Activated naive CD4-positive, alpha-beta T cell treated with anti-CD3 and anti-CD28 coated beads, Interleukin-2, amount 50 U/mL, for 24 hours (primary cell): ENCODE results near the gene TWSG1.

Experiments used
- H3K27ac Mint-ChIP-seq: one replicate; pipeline ENCODE4 v1.8.0; 2021; ENCODE audit warnings: mild to moderate bottlenecking, mixed read lengths
- H3K27me3 Mint-ChIP-seq: one replicate; pipeline ENCODE4 v1.8.0; 2021; ENCODE audit warnings: mixed read lengths
- H3K36me3 Mint-ChIP-seq: one replicate; pipeline ENCODE4 v1.8.0; 2021; ENCODE audit warnings: mixed read lengths
- H3K4me1 Mint-ChIP-seq: one replicate; pipeline ENCODE4 v1.8.0; 2021; ENCODE audit warnings: mixed read lengths
- H3K4me3 Mint-ChIP-seq: one replicate; pipeline ENCODE4 v1.8.0; 2021; ENCODE audit warnings: mild to moderate bottlenecking, mixed read lengths
- H3K9me3 Mint-ChIP-seq: one replicate; pipeline ENCODE4 v1.8.0; 2021; ENCODE audit warnings: mixed read lengths

Gene TWSG1

GRCh38 chr18:9334329-9334972, at the start of gene TWSG1:
Gene TWSG1, plus strand, starts transcription at chr18:9334773. Its CDS starts 2,457 bp downstream, at chr18:9337230.
- H3K4me3 Mint-ChIP-seq: peak within 1 kb of the TSS; percentile 91
- H3K27me3 Mint-ChIP-seq: peaks cover 1% of the 10 kb centered on the region
- no peaks in the 10 kb centered on the region for H3K9me3 Mint-ChIP-seq
- H3K27ac Mint-ChIP-seq: peak within 1 kb of the TSS; percentile 91
- H3K4me1 Mint-ChIP-seq: peaks cover 16% of the 10 kb centered on the region
- peaks cover 2% of the 10 kb centered on the region for H3K36me3 Mint-ChIP-seq

- Mint-ChIP-seq H3K4me1 (no peaks in the 10 kb centered on the region), H3K27me3 (no peaks in the 10 kb centered on the region), H3K36me3 (peaks cover 22% of the 10 kb centered on the region), H3K9me3 (peaks cover 10% of the 10 kb centered on the region), H3K27ac (no peak overlapping the region), H3K4me3 (no peak overlapping the region)
These were observed 49.0 kb upstream of the TWSG1 start for GRCh38 chr18:9285604-9286003.

- Mint-ChIP-seq H3K9me3 (peaks cover 10% of the 10 kb centered on the region), H3K27me3 (no peaks in the 10 kb centered on the region), H3K4me1 (no peaks in the 10 kb centered on the region)
These were observed 47.5 kb upstream of the TWSG1 start for GRCh38 chr18:9287036-9287435.

GRCh38 chr18:9289698-9290097, 44.9 kb upstream of the TWSG1 start:
- Mint-ChIP-seq H3K27ac (no peak overlapping the region), H3K4me1 (no peaks in the 10 kb centered on the region), H3K27me3 (no peaks in the 10 kb centered on the region), H3K36me3 (peaks cover 14% of the 10 kb centered on the region), H3K9me3 (peaks cover 17% of the 10 kb centered on the region), H3K4me3 (no peak overlapping the region)

More at GRCh38 chr18:9287036-9287435, 47.5 kb upstream of the TWSG1 start:
- Mint-ChIP-seq H3K4me3 (no peak overlapping the region), H3K27ac (no peak overlapping the region), H3K36me3 (peaks cover 15% of the 10 kb centered on the region)

- Mint-ChIP-seq H3K36me3 (peaks cover 14% of the 10 kb centered on the region), H3K9me3 (peaks cover 17% of the 10 kb centered on the region), H3K4me3 (no peak overlapping the region), H3K27ac (no peak overlapping the region), H3K27me3 (no peaks in the 10 kb centered on the region), H3K4me1 (no peaks in the 10 kb centered on the region)
These were observed 44.4 kb upstream of the TWSG1 start for GRCh38 chr18:9290156-9290555.

- Mint-ChIP-seq H3K27me3 (no peaks in the 10 kb centered on the region), H3K36me3 (peaks cover 11% of the 10 kb centered on the region), H3K4me3 (no peak overlapping the region), H3K9me3 (peaks cover 13% of the 10 kb centered on the region), H3K4me1 (no peaks in the 10 kb centered on the region), H3K27ac (no peak overlapping the region)
These were observed 42.5 kb upstream of the TWSG1 start for GRCh38 chr18:9292047-9292446.

- no peaks in the 10 kb centered on the region for H3K4me1 Mint-ChIP-seq
- peaks cover 13% of the 10 kb centered on the region for H3K9me3 Mint-ChIP-seq
- no peaks in the 10 kb centered on the region for H3K27me3 Mint-ChIP-seq
- peaks cover 7% of the 10 kb centered on the region for H3K36me3 Mint-ChIP-seq
- no peak overlapping the region for H3K27ac Mint-ChIP-seq
- H3K4me3 Mint-ChIP-seq: no peak overlapping the region
These were observed 40.6 kb upstream of the TWSG1 start for GRCh38 chr18:9293948-9294347.

- H3K4me3 Mint-ChIP-seq: no peak overlapping the region
- H3K4me1 Mint-ChIP-seq: no peaks in the 10 kb centered on the region
- peaks cover 6% of the 10 kb centered on the region for H3K9me3 Mint-ChIP-seq
These were observed 38.2 kb upstream of the TWSG1 start for GRCh38 chr18:9296233-9297006.

GRCh38 chr18:9297007-9297393, 37.6 kb upstream of the TWSG1 start:
- peaks cover 8% of the 10 kb centered on the region for H3K9me3 Mint-ChIP-seq
- no peak overlapping the region for H3K27ac Mint-ChIP-seq
- no peaks in the 10 kb centered on the region for H3K27me3 Mint-ChIP-seq
- H3K4me3 Mint-ChIP-seq: no peak overlapping the region
- H3K36me3 Mint-ChIP-seq: peaks cover 7% of the 10 kb centered on the region
- no peaks in the 10 kb centered on the region for H3K4me1 Mint-ChIP-seq

More at GRCh38 chr18:9296233-9297006, 38.2 kb upstream of the TWSG1 start:
- Mint-ChIP-seq H3K36me3 (peaks cover 7% of the 10 kb centered on the region), H3K27ac (no peak overlapping the region), H3K27me3 (no peaks in the 10 kb centered on the region)

- Mint-ChIP-seq H3K27ac (no peak overlapping the region), H3K4me1 (no peaks in the 10 kb centered on the region), H3K27me3 (no peaks in the 10 kb centered on the region), H3K4me3 (no peak overlapping the region), H3K36me3 (peaks cover 15% of the 10 kb centered on the region), H3K9me3 (peaks cover 37% of the 10 kb centered on the region)
These were observed 30.0 kb upstream of the TWSG1 start for GRCh38 chr18:9304388-9305070.

GRCh38 chr18:9319333-9319732, 15.2 kb upstream of the TWSG1 start:
- H3K9me3 Mint-ChIP-seq: peaks cover 15% of the 10 kb centered on the region
- H3K4me3 Mint-ChIP-seq: no peak overlapping the region
- no peak overlapping the region for H3K27ac Mint-ChIP-seq
- H3K27me3 Mint-ChIP-seq: peaks cover 12% of the 10 kb centered on the region
- peaks cover 4% of the 10 kb centered on the region for H3K36me3 Mint-ChIP-seq
- no peaks in the 10 kb centered on the region for H3K4me1 Mint-ChIP-seq

GRCh38 chr18:9321017-9321452, 13.5 kb upstream of the TWSG1 start:
- H3K4me3 Mint-ChIP-seq: no peak overlapping the region
- H3K36me3 Mint-ChIP-seq: peaks cover 4% of the 10 kb centered on the region
- H3K9me3 Mint-ChIP-seq: peaks cover 15% of the 10 kb centered on the region
- no peak overlapping the region for H3K27ac Mint-ChIP-seq
- H3K4me1 Mint-ChIP-seq: no peaks in the 10 kb centered on the region
- H3K27me3 Mint-ChIP-seq: peaks cover 12% of the 10 kb centered on the region

- H3K27me3 Mint-ChIP-seq: peaks cover 14% of the 10 kb centered on the region
- H3K9me3 Mint-ChIP-seq: peaks cover 15% of the 10 kb centered on the region
- H3K27ac Mint-ChIP-seq: no peak overlapping the region
- no peaks in the 10 kb centered on the region for H3K4me1 Mint-ChIP-seq
- H3K36me3 Mint-ChIP-seq: peaks cover 4% of the 10 kb centered on the region
- no peak overlapping the region for H3K4me3 Mint-ChIP-seq
These were observed 12.8 kb upstream of the TWSG1 start for GRCh38 chr18:9321736-9322135.

- H3K4me1 Mint-ChIP-seq: no peaks in the 10 kb centered on the region
- H3K9me3 Mint-ChIP-seq: peaks cover 15% of the 10 kb centered on the region
- peaks cover 4% of the 10 kb centered on the region for H3K36me3 Mint-ChIP-seq
- peaks cover 14% of the 10 kb centered on the region for H3K27me3 Mint-ChIP-seq
- H3K27ac Mint-ChIP-seq: no peak overlapping the region
- H3K4me3 Mint-ChIP-seq: no peak overlapping the region
These were observed 11.8 kb upstream of the TWSG1 start for GRCh38 chr18:9322744-9323143.

GRCh38 chr18:9323750-9324445, 10.7 kb upstream of the TWSG1 start:
- Mint-ChIP-seq H3K36me3 (peaks cover 4% of the 10 kb centered on the region), H3K27me3 (peaks cover 14% of the 10 kb centered on the region), H3K4me1 (no peaks in the 10 kb centered on the region), H3K9me3 (peaks cover 15% of the 10 kb centered on the region), H3K27ac (no peak overlapping the region), H3K4me3 (no peak overlapping the region)
